BE2C (cell line): ENCODE results near the gene SPIN4. TPM values are rescaled to one million over a fixed set of nuclear protein-coding genes. Genes with fewer than 3 reads are reported as not detected.
A peak's percentile ranks its signal among the peaks of the same experiment; 100 is the strongest.
"Not testable (repeated sequence)": the region's sequence is repeated elsewhere in the genome, so short reads cannot be mapped to it uniquely, and the experiment has no call there.

Source experiments
- DNase-seq: peaks from one replicate; pipeline ENCODE4 v3.0.0-alpha.2; 2020
- H3K27me3 ChIP-seq: fragments of 250-450 bp; sonication (Bioruptor Pico); 2 replicates; pipeline ENCODE4 v1.5.1; 2020; ENCODE audit warnings: mild to moderate bottlenecking
- H3K36me3 ChIP-seq: fragments of 250-450 bp; sonication (Bioruptor Pico); 2 replicates; pipeline ENCODE4 v1.5.1; 2020; ENCODE audit warnings: mild to moderate bottlenecking
- H3K4me1 ChIP-seq: fragments of 250-450 bp; sonication (Bioruptor Pico); 2 replicates; pipeline ENCODE4 v1.5.1; 2020
- H3K4me3 ChIP-seq: 2 replicates; pipeline ENCODE4 v1.5.1; 2011; ENCODE audit warnings: low read depth, low read length
- H3K9me3 ChIP-seq: fragments of 250-450 bp; sonication (Bioruptor Pico); 2 replicates; pipeline ENCODE4 v1.5.1; 2020
- CTCF ChIP-seq: IDR thresholded peaks from 2 replicates; pipeline ENCODE4 v1.5.1; 2012; ENCODE audit warnings: mild to moderate bottlenecking, low read depth, low read length
- polyA plus RNA-seq: library from polyadenylated mRNA; unstranded; fragments of >200 nt; gene quantifications from one replicate; pipeline ENCODE4 v1.2.1, GENCODE V29; 2012; ENCODE audit warnings: low read depth, missing spikeins; ENCODE audit not compliant: insufficient read length, insufficient read depth

The SPIN4 gene
- polyA plus RNA-seq: 5.1 TPM

GRCh38 chrX:63350941-63351616 lies at the start of gene SPIN4:
SPIN4 (minus strand) TSS chrX:63351332; CDS start chrX:63350819, 513 bp downstream.
- TF ChIP-seq CTCF: no peak
- DNase-seq: peak; percentile 93

GRCh38 chrX:63400340-63400739 lies 49.2 kb upstream of the SPIN4 start:
- no peaks in the 10 kb centered on the region for H3K36me3 ChIP-seq
- no peak for TF ChIP-seq CTCF
- H3K27me3 ChIP-seq: no peaks in the 10 kb centered on the region
- no peaks in the 10 kb centered on the region for H3K4me1 ChIP-seq
- no peak overlapping the region for H3K4me3 ChIP-seq
- DNase-seq: no peak
- H3K9me3 ChIP-seq: no peaks in the 10 kb centered on the region

More at GRCh38 chrX:63350941-63351616, at the start of gene SPIN4:
- Histone ChIP-seq H3K4me1 (no peaks in the 10 kb centered on the region), H3K36me3 (no peaks in the 10 kb centered on the region), H3K4me3 (peak within 1 kb of the TSS; percentile 81), H3K9me3 (no peaks in the 10 kb centered on the region), H3K27me3 (no peaks in the 10 kb centered on the region)

GRCh38 chrX:63394872-63395271 lies 43.7 kb upstream of the SPIN4 start:
- Histone ChIP-seq H3K4me1 (no peaks in the 10 kb centered on the region), H3K4me3 (no peak overlapping the region), H3K27me3 (no peaks in the 10 kb centered on the region), H3K9me3 (no peaks in the 10 kb centered on the region), H3K36me3 (no peaks in the 10 kb centered on the region)
- no peak for DNase-seq
- no peak for TF ChIP-seq CTCF

GRCh38 chrX:63393094-63393493 lies 42.0 kb upstream of the SPIN4 start:
- H3K4me3 ChIP-seq, DNase-seq, H3K27me3 ChIP-seq, H3K4me1 ChIP-seq, H3K9me3 ChIP-seq, H3K36me3 ChIP-seq: not testable (repeated sequence)

- no peaks in the 10 kb centered on the region for H3K36me3 ChIP-seq
These were observed 36.3 kb upstream of the SPIN4 start for GRCh38 chrX:63387411-63387810.

GRCh38 chrX:63384263-63384662 lies 33.1 kb upstream of the SPIN4 start:
- H3K9me3 ChIP-seq, H3K4me3 ChIP-seq, H3K27me3 ChIP-seq, H3K4me1 ChIP-seq, DNase-seq, H3K36me3 ChIP-seq: not testable (repeated sequence)

More at GRCh38 chrX:63387411-63387810, 36.3 kb upstream of the SPIN4 start:
- Histone ChIP-seq H3K4me3 (no peak overlapping the region), H3K27me3 (no peaks in the 10 kb centered on the region), H3K4me1 (no peaks in the 10 kb centered on the region), H3K9me3 (no peaks in the 10 kb centered on the region)
- DNase-seq: no peak
- TF ChIP-seq CTCF: no peak

- H3K27me3 ChIP-seq, DNase-seq, H3K36me3 ChIP-seq, H3K4me3 ChIP-seq, H3K4me1 ChIP-seq, H3K9me3 ChIP-seq: not testable (repeated sequence)
These were observed 21.9 kb upstream of the SPIN4 start for GRCh38 chrX:63373012-63373411.

GRCh38 chrX:63367699-63368098 lies 16.6 kb upstream of the SPIN4 start:
- not testable (repeated sequence) for DNase-seq, H3K36me3 ChIP-seq, H3K27me3 ChIP-seq, H3K4me3 ChIP-seq, H3K9me3 ChIP-seq, H3K4me1 ChIP-seq
